Kidney epithelial cell (primary cell): ENCODE measurements around the gene CD58. TPM values are rescaled to one million over a fixed set of nuclear protein-coding genes. Genes with fewer than 3 reads are reported as not detected.

Source experiments
- DNase-seq: peaks from one replicate; pipeline ENCODE4 v3.0.0-alpha.2; 2010; ENCODE audit warnings: low read depth
- H3K27me3 ChIP-seq: 2 replicates; pipeline ENCODE4 v1.6.0; 2011; ENCODE audit warnings: low read length; ENCODE audit not compliant: control insufficient read depth, insufficient read depth
- H3K36me3 ChIP-seq: 2 replicates; pipeline ENCODE4 v1.5.1; 2011; ENCODE audit warnings: low read length; ENCODE audit not compliant: control insufficient read depth, insufficient read depth
- H3K4me3 ChIP-seq: 2 replicates; pipeline ENCODE4 v1.5.1; 2011; ENCODE audit warnings: low read depth, mild to moderate bottlenecking, control low read depth, low read length
- CTCF ChIP-seq: IDR thresholded peaks from 2 replicates; pipeline ENCODE4 v1.5.1; 2011; ENCODE audit warnings: mild to moderate bottlenecking, moderate library complexity, low read length, control low read depth, inconsistent platforms; ENCODE audit not compliant: insufficient read depth, poor library complexity, severe bottlenecking
- total RNA-seq: library from RNA; depleted of rRNA; stranded (reverse); fragments of >200 nt; gene quantifications from 2 replicates; pipeline ENCODE4 v1.2.3, GENCODE V29; 2015

The CD58 gene
- total RNA-seq, 1 donor from 2014 or later: 25.4 TPM

GRCh38 chr1:116492358-116492811, 78.4 kb downstream of the CD58 start:
- no peak for DNase-seq
- Histone ChIP-seq H3K27me3 (no peaks in the 10 kb centered on the region), H3K4me3 (no peak overlapping the region), H3K36me3 (no peaks in the 10 kb centered on the region)
- no peak for TF ChIP-seq CTCF

GRCh38 chr1:116491700-116492357, 79.0 kb downstream of the CD58 start:
- no peaks in the 10 kb centered on the region for H3K36me3 ChIP-seq
- H3K27me3 ChIP-seq: no peaks in the 10 kb centered on the region
- H3K4me3 ChIP-seq: no peak overlapping the region
- DNase-seq: no peak
- TF ChIP-seq CTCF: no peak

GRCh38 chr1:116490588-116490987, 80.2 kb downstream of the CD58 start:
- Histone ChIP-seq H3K27me3 (no peaks in the 10 kb centered on the region), H3K4me3 (no peak overlapping the region), H3K36me3 (no peaks in the 10 kb centered on the region)
- DNase-seq: no peak
- TF ChIP-seq CTCF: no peak

- no peaks in the 10 kb centered on the region for H3K36me3 ChIP-seq
- no peak overlapping the region for H3K4me3 ChIP-seq
- no peak for TF ChIP-seq CTCF
- DNase-seq: peak; percentile 87
- H3K27me3 ChIP-seq: no peaks in the 10 kb centered on the region
Observed at GRCh38 chr1:116489231-116489697, 81.6 kb downstream of the CD58 start.

- Histone ChIP-seq H3K4me3 (no peak overlapping the region), H3K36me3 (no peaks in the 10 kb centered on the region), H3K27me3 (no peaks in the 10 kb centered on the region)
- no peak for DNase-seq
- no peak for TF ChIP-seq CTCF
Observed at GRCh38 chr1:116488071-116488470, 82.8 kb downstream of the CD58 start.

- H3K36me3 ChIP-seq: no peaks in the 10 kb centered on the region
- no peak overlapping the region for H3K4me3 ChIP-seq
- TF ChIP-seq CTCF: no peak
Observed at GRCh38 chr1:116487583-116487982, 83.2 kb downstream of the CD58 start.

More at GRCh38 chr1:116487583-116487982, 83.2 kb downstream of the CD58 start:
- no peak for DNase-seq
- no peaks in the 10 kb centered on the region for H3K27me3 ChIP-seq
